K562 (cell line): ENCODE results near the gene NR0B1. TPM values are rescaled to one million over a fixed set of nuclear protein-coding genes. Genes with fewer than 3 reads are reported as not detected.

Experiments
- ATAC-seq: fragments of 200-7000 bp; cut with Tn5 transposase; 3 replicates; pipeline ENCODE4 v1.9.1; 2020; ENCODE audit warnings: moderate library complexity
- BruUV-seq: library from RNA; stranded (reverse); fragments of 400-500 nt; replicated peaks from 2 replicates; lab custom pipeline; 2021; lab: Mats Ljungman, UMichigan
- CTCF ChIA-PET: fragments of 300-600 bp; formaldehyde crosslinking; extraction: SDS; loops from one replicate; lab custom pipeline; 2021; ENCODE audit warnings: low intra/inter-chr PET ratio; lab: Yijun Ruan, JAX
- POLR2A ChIA-PET: fragments of 300-600, 350-650 bp; sonication (Branson Sonifier 250); formaldehyde crosslinking; extraction: SDS; loops from one replicate; lab custom pipeline; 2021; ENCODE audit warnings: antibody characterized with exemption, inconsistent platforms; lab: Yijun Ruan, JAX
- DNase-seq, 4 experiments: peaks; one replicate each; pipeline versions ENCODE4 v3.0.0 to v3.0.0-alpha.2; 2011 to 2018; ENCODE audit warnings: low spot score in 3 of 4, mixed read lengths in 3 of 4; ENCODE audit errors: extremely low read depth in 1 of 4
- FAIRE-seq: peaks from 2 replicates; lab custom pipeline; 2011; peaks lifted over from hg19 to GRCh38; lab: Jason Lieb, UNC
- H2AFZ ChIP-seq: 2 replicates; pipeline ENCODE4 v1.6.0; 2011; ENCODE audit warnings: low read depth, low read length, control low read depth, inconsistent platforms
- H3K27ac ChIP-seq: fragments of 200-600 bp; 3 replicates; pipeline ENCODE4 v1.8.0; 2011; ENCODE audit warnings: low read depth, mild to moderate bottlenecking, control low read depth, inconsistent platforms, low read length, moderate library complexity, mixed read lengths; ENCODE audit errors: extremely low read depth
- H3K27me3 ChIP-seq, 2 experiments: fragments of 300-600 bp in 1 of 2; 2 replicates in 1 of 2; 3 replicates in 1 of 2; pipeline versions ENCODE4 v1.6.0 to v1.8.0; 2011; ENCODE audit warnings: inconsistent platforms in 2 of 2, low read length in 2 of 2, mild to moderate bottlenecking in 1 of 2, mixed read lengths in 1 of 2, moderate library complexity in 1 of 2; ENCODE audit not compliant: control insufficient read depth in 2 of 2, insufficient read depth in 2 of 2
- H3K36me3 ChIP-seq: fragments of 300-600 bp; 3 replicates; pipeline ENCODE4 v1.8.0; 2011; ENCODE audit warnings: mild to moderate bottlenecking, low read length, inconsistent platforms; ENCODE audit not compliant: control insufficient read depth, insufficient read depth
- H3K4me1 ChIP-seq, 2 experiments: fragments of 200-600 bp in 1 of 2; replicated peaks in 1 of 2; 2 replicates in 1 of 2; 3 replicates in 1 of 2; pipeline versions ENCODE4 v1.5.1 to v1.8.0; 2011; ENCODE audit warnings: inconsistent platforms in 2 of 2, low read length in 2 of 2, mild to moderate bottlenecking in 1 of 2, mixed read lengths in 1 of 2, moderate library complexity in 1 of 2; ENCODE audit not compliant: control insufficient read depth in 2 of 2, insufficient read depth in 2 of 2
- H3K4me2 ChIP-seq: 2 replicates; pipeline ENCODE4 v1.6.1; 2011; ENCODE audit warnings: low read length, control low read depth, inconsistent platforms, mixed read lengths; ENCODE audit not compliant: insufficient read depth
- H3K4me3 ChIP-seq: fragments of 200-600 bp; sonication (generic), shearing (Covaris generic); 2 replicates; pipeline ENCODE4 v1.5.1; 2016; ENCODE audit warnings: control low read depth, inconsistent platforms
- H3K79me2 ChIP-seq: fragments of 200-600 bp; 3 replicates; pipeline ENCODE4 v1.8.0; 2011; ENCODE audit warnings: low read length, inconsistent platforms; ENCODE audit not compliant: control insufficient read depth, insufficient read depth
- H3K9ac ChIP-seq, 2 experiments: 2 replicates each; pipeline versions ENCODE4 v1.6.0 to v1.6.1; 2011; ENCODE audit warnings: low read depth in 2 of 2, low read length in 2 of 2, control low read depth in 1 of 2, inconsistent platforms in 1 of 2, mild to moderate bottlenecking in 1 of 2, mixed read lengths in 1 of 2; ENCODE audit not compliant: insufficient read depth in 1 of 2
- H3K9me1 ChIP-seq: one replicate; pipeline ENCODE4 v1.6.0; 2011; ENCODE audit warnings: inconsistent platforms, mild to moderate bottlenecking, low read length, moderate library complexity; ENCODE audit not compliant: control insufficient read depth, insufficient read depth
- H3K9me3 ChIP-seq: replicated peaks from 2 replicates; pipeline ENCODE4 v1.5.1; 2011; ENCODE audit warnings: low read depth, low read length, inconsistent platforms; ENCODE audit not compliant: control insufficient read depth, insufficient read depth
- H4K20me1 ChIP-seq: replicated peaks from 2 replicates; pipeline ENCODE4 v1.6.1; 2011; ENCODE audit warnings: low read length, inconsistent platforms, mixed read lengths; ENCODE audit not compliant: control insufficient read depth, insufficient read depth
- BHLHE40 ChIP-seq: IDR thresholded peaks from 2 replicates; pipeline ENCODE4 v1.6.1; 2011; ENCODE audit warnings: low read length, improper control_type of control experiment
- CREB3 ChIP-seq: fragments of 450-650 bp; conservative IDR thresholded peaks from 2 replicates; pipeline ENCODE4 v1.6.1; 2016; ENCODE audit warnings: missing genetic modification characterization, low read depth, mild to moderate bottlenecking, missing compliant biosample characterization, moderate library complexity
- CTCF ChIP-seq, 3 experiments: IDR thresholded peaks in 2 of 3; conservative IDR thresholded peaks in 1 of 3; 2 replicates each; pipeline ENCODE4 v1.5.1; 2011 to 2012; ENCODE audit warnings: low read length in 3 of 3, mild to moderate bottlenecking in 3 of 3, control low read depth in 2 of 3, improper control_type of control experiment in 1 of 3, inconsistent platforms in 1 of 3, low read depth in 1 of 3, mixed read lengths in 1 of 3, moderate library complexity in 1 of 3; ENCODE audit not compliant: insufficient read depth in 2 of 3
- DNMT1 ChIP-seq: fragments of 450-650 bp; IDR thresholded peaks from 2 replicates; pipeline ENCODE4 v1.6.1; 2016; ENCODE audit warnings: antibody characterized with exemption, mild to moderate bottlenecking
- HDAC8 ChIP-seq: fragments of 450-650 bp; IDR thresholded peaks from 2 replicates; pipeline ENCODE4 v1.6.1; 2016; ENCODE audit warnings: mild to moderate bottlenecking, missing genetic modification characterization, moderate library complexity, missing compliant biosample characterization
- ILK ChIP-seq: fragments of 450-650 bp; IDR thresholded peaks from 2 replicates; pipeline ENCODE4 v1.6.1; 2016; ENCODE audit warnings: missing genetic modification characterization, low read depth, mild to moderate bottlenecking, missing compliant biosample characterization, moderate library complexity, borderline replicate concordance
- MAFG ChIP-seq: fragments of 450-650 bp; conservative IDR thresholded peaks from 2 replicates; pipeline ENCODE4 v1.6.1; 2016; ENCODE audit warnings: missing genetic modification characterization, missing compliant biosample characterization
- NELFE ChIP-seq: IDR thresholded peaks from 2 replicates; pipeline ENCODE4 v1.6.1; 2011; ENCODE audit warnings: mild to moderate bottlenecking; ENCODE audit not compliant: insufficient read depth, insufficient read length
- POLR2G ChIP-seq: fragments of 200-400 bp; formaldehyde crosslinking; IDR thresholded peaks from 2 replicates; pipeline ENCODE4 v1.6.1; 2017; ENCODE audit warnings: low read depth, mild to moderate bottlenecking, antibody characterized with exemption, low read length, moderate library complexity
- SUPT5H ChIP-seq: fragments of 450-650 bp; IDR thresholded peaks from 2 replicates; pipeline ENCODE4 v1.6.1; 2016
- TBP ChIP-seq: optimal IDR thresholded peaks from 2 replicates; pipeline ENCODE3; 2011; ENCODE audit warnings: low read depth, low read length, improper control_type of control experiment
- ZNF41 ChIP-seq: fragments of 250-450 bp; sonication (Bioruptor Pico); conservative IDR thresholded peaks from 2 replicates; pipeline ENCODE4 v1.4.0; 2020; ENCODE audit warnings: mild to moderate bottlenecking
- ZNF436 ChIP-seq: fragments of 250-450, 450-650 bp; sonication (Bioruptor Pico); formaldehyde crosslinking; IDR thresholded peaks from 2 replicates; pipeline ENCODE4 v1.7.0; 2020; ENCODE audit warnings: mild to moderate bottlenecking
- ZNF584 ChIP-seq: fragments of 200-800 bp; sonication (Bioruptor generic); IDR thresholded peaks from 2 replicates; pipeline ENCODE4 v1.6.1; 2016; ENCODE audit warnings: low read depth, mild to moderate bottlenecking, missing genetic modification characterization, missing compliant biosample characterization
- ZNF639 ChIP-seq, 2 experiments: fragments of 200-800 bp in 1 of 2; sonication (Bioruptor generic) in 1 of 2; sonication (generic) in 1 of 2; formaldehyde crosslinking in 1 of 2; IDR thresholded peaks in 1 of 2; conservative IDR thresholded peaks in 1 of 2; 2 replicates each; pipeline versions ENCODE4 v1.5.0 to v1.6.1; 2016 to 2020; ENCODE audit warnings: missing compliant biosample characterization in 1 of 2, missing genetic modification characterization in 1 of 2, missing genetic modification reagents in 1 of 2
- ZNF717 ChIP-seq: fragments of 250-450 bp; sonication (Bioruptor Pico); IDR thresholded peaks from 2 replicates; pipeline ENCODE4 v1.5.0; 2021
- WGBS: fragments of 100-300 bp; shearing (Covaris generic); methylation state at CpG from one replicate; pipeline ENCODE4 v1.1.6; 2016; ENCODE audit warnings: low coverage, mixed read lengths; ENCODE audit not compliant: insufficient coverage; ENCODE audit errors: missing lambda C conversion rate; 5-methylcytosine and 5-hydroxymethylcytosine counted together
- in situ Hi-C: fragments of 300-500 bp; cut with MboI; formaldehyde crosslinking; loops from 4 replicates; pipeline ENCODE4 v1.15.0; 2018; ENCODE audit warnings: inconsistent platforms, mixed read lengths
- intact Hi-C: fragments of 100-400 bp; cut with micrococcal nuclease; formaldehyde crosslinking; loops from 2 replicates; pipeline ENCODE4 v1.14.2; 2022
- polyA plus RNA-seq, 8 experiments: library from polyadenylated mRNA; depleted of rRNA in 4 of 8; stranded (reverse) in 5 of 8; unstranded in 3 of 8; fragments of >200 nt; fragmentation: Nextera tagmentation in 2 of 8; fragmentation: Illumina TruSeq in 1 of 8; extraction: Ambion mirVana in 2 of 8; extraction: Trizol in 1 of 8; gene quantifications; 2 replicates each; pipeline versions ENCODE4 v1.2.1 to v1.2.3, GENCODE V29; 2011 to 2014; ENCODE audit warnings: inconsistent platforms in 1 of 8, missing spikeins in 1 of 8
- total RNA-seq, 7 experiments: library from RNA; depleted of rRNA in 6 of 7; stranded (reverse); fragments of >200 nt in 6 of 7; fragmentation: Illumina TruSeq in 2 of 7; extraction: Trizol in 2 of 7; gene quantifications; 2 replicates each; pipeline versions ENCODE4 v1.2.1 to v1.2.3, GENCODE V29; 2011 to 2021; ENCODE audit warnings: low replicate concordance in 1 of 7

NR0B1 gene
- total and polyA plus RNA-seq, 9 of the 15 experiments (the other 6 are each of a cell fraction or from before 2014, with no cell fraction given), result not detected

GRCh38 chrX:30296408-30297254 is 12.6 kb downstream of the NR0B1 start:
- Histone ChIP-seq H3K79me2 (no peaks in the 10 kb centered on the region), H3K9me3 (no peaks in the 10 kb centered on the region), H3K4me3 (no peak overlapping the region), H4K20me1 (no peaks in the 10 kb centered on the region), H3K9ac (no peak overlapping the region), H3K4me2 (no peak overlapping the region), H3K27me3 (no peaks in the 10 kb centered on the region; a peak in 1 of 5 replicates), H3K9me1 (no peaks in the 10 kb centered on the region), H3K27ac (no peak overlapping the region), H3K36me3 (no peaks in the 10 kb centered on the region), H2AFZ (no peak overlapping the region), H3K4me1 (no peaks in the 10 kb centered on the region)
- TF ChIP-seq POLR2G (no peak), MAFG (tag) (no peak), BHLHE40 (no peak), NELFE (no peak), DNMT1 (no peak), ZNF436 (CRISPR knock-in tag) (no peak), ZNF639 (CRISPR knock-in tag; conservative IDR thresholded peaks at IDR 0.05 in 1 of 2, IDR thresholded peaks at IDR 0.05 in 1 of 2) (no peak), ILK (tag) (no peak), ZNF41 (CRISPR knock-in tag) (no peak), HDAC8 (tag) (no peak), ZNF717 (CRISPR knock-in tag) (no peak), TBP (no peak), ZNF584 (CRISPR knock-in tag) (no peak), SUPT5H (no peak), CREB3 (tag) (no peak), CTCF (IDR thresholded peaks at IDR 0.05 in 2 of 3, conservative IDR thresholded peaks at IDR 0.05 in 1 of 3; ENCODE audit: insufficient read depth in 2 of 3, low read depth in 1 of 3, low read length in 3 of 3) (no peak)
- WGBS, result 0% methylated on average over 4 of the region's 5 CpGs
- CTCF ChIA-PET, result no interaction called here
- ATAC-seq, result no peak
- DNase-seq, result no peak
- in situ Hi-C loops, result no loop called here
- no peak for FAIRE-seq
- POLR2A ChIA-PET, result no interaction called here
- intact Hi-C loops, result no loop called here
- no TSS peak for BruUV-seq
